Activated T-helper 9 cell treated with anti-CD3 and anti-CD28 coated beads, Interleukin-2, amount 50 U/mL, for 16 hours (primary cell): Measurements from ENCODE around the gene SOX10.

Experiments
- DNase-seq: peaks from one replicate; pipeline ENCODE4 v3.0.0-alpha.2; 2020; ENCODE audit warnings: low read depth

Gene SOX10

GRCh38 chr22:38016182-38017151 is 32.1 kb upstream of the SOX10 start:
- no peak for DNase-seq

DNA sequence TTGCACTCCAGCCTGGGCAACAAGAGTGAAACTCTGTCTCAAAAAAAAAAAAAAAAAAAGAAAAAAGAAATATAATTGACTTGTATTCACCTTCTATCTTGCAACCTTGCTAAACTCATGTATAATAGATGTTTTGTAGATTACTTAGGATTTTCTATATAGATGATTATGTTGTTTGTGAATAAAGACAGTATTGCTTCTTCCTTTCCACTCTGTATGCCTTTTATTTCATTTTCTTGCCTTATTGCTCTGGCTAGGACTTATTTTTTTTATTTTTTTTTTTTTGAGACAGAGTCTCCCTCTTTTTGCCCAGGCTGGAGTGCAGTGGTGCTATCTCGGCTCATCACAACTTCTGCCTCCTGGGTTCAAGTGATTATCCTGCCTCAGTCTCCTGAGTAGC is 29.7 kb upstream of the SOX10 start:
- no peak for DNase-seq

- DNase-seq, result no peak
Measured at GRCh38 chr22:38012604-38013072, 28.3 kb upstream of the SOX10 start.

GRCh38 chr22:38009000-38009806 is 24.8 kb upstream of the SOX10 start:
- DNase-seq, result no peak

DNA sequence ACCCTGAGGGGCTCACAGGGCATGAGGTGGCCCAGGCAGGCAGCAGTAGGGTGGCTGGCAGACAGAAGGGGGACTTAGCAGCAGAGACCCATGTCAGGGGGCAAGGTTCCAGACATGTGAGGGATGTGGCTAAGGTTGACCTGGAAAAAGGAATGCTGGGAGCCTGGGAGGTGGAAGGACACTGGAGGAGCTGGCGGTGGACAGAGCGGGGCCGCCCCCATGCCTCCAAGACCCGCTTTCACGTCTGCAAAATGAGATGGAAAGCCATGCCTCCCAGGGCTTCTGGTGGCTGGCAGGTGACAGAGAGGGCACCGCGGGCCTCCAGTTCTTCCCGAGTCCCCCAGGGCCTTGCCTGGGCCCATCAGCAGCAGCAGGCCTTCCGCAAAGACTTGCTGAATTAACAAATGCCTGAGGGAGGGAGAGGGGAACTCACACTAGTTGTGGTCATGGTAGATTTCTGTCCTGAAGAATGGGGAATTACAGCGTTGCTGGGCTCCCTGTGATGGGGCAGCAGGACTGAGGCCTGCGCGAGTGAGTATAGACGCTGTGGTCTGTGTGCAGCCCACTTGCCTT is 23.1 kb upstream of the SOX10 start:
- DNase-seq, result no peak

GRCh38 chr22:38006906-38007305 is 22.6 kb upstream of the SOX10 start:
- no peak for DNase-seq

DNA sequence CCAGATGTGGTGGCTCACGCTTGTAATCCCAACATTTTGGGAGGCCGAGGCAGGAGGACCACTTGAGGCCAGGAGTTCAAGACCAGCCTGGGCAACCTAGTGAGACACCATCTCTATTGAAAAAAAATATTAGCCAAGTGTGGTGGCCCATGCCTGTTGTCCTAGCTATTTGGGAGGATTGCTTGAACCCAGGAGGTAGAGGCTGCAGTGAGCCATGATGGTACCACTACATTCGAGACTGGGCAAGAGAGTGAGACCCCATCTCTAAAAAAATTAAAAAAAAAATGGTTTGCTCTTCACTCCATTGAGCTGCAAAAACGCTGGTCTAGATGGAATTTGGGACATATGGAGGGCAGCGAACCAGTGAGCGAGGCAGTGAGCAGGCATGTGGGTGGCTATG is 21.6 kb upstream of the SOX10 start:
- DNase-seq, result no peak

- DNase-seq, result no peak
Measured at GRCh38 chr22:37999640-38000272, 15.4 kb upstream of the SOX10 start.

- no peak for DNase-seq
Measured at GRCh38 chr22:37999236-37999635, 14.9 kb upstream of the SOX10 start.

- DNase-seq, result no peak
Measured at GRCh38 chr22:37998543-37998942, 14.2 kb upstream of the SOX10 start.

GRCh38 chr22:37996515-37997246 is 12.3 kb upstream of the SOX10 start:
- no peak for DNase-seq

DNA sequence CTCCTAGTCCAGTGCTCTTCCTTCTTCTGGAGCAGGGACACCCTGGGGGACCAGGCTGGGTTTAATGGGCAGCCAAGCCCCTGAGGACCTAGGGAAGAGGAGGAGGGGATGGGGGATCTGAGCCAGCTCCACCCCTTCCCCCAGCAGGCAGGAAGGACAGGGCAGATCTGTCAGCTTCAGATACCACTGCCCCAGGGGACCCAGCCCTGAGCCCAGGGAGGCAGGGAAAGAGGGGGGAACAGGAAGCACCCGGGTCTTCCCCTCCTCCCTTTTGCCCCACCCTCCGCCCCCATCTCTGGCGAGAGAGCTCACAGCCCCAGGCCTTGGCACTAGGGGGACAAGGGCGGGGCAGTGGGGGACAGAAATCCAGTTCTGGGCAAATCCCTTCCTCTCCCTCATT is 11.7 kb upstream of the SOX10 start:
- no peak for DNase-seq

DNA sequence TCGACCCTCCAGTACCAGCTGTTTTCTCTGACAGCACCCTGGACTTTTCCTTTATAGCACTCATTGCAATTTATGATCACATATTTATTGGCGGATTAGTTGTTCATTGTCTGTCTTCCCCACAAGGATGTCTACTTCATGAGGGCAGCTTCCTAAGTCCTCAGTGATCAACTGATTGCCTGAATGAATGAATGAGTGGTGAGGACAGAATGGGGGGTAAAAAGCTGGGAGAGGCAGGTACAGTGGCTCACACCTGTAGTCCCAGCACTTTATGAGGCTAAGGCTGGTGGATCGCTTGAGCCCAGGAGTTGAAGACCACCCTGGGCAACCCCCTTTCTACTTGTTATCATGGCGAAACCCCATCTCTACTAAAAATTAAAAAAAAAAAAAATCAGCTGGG is 11.1 kb upstream of the SOX10 start:
- DNase-seq, result no peak

DNA sequence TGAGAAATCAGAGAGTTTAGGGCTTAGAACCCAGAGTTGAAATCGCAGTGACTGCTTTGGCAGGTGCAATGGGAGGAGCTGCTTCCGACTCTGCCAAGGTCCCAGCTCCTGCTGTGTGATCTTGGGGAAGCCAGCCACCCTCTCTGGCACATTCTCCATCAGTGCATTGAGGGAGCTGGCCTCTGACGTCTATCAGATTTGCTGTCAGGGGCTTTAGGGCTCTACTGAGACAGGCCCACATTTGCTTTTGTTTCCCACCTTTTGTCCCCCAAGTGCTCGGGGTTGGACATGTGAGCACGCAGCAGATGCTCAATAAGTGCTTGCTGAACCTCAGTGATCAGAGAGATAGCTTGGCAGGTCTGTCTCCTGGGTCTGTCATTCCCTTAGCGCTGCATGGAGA is 10.6 kb upstream of the SOX10 start:
- DNase-seq, result no peak

GRCh38 chr22:37994049-37994448 is 9.7 kb upstream of the SOX10 start:
- no peak for DNase-seq

DNA sequence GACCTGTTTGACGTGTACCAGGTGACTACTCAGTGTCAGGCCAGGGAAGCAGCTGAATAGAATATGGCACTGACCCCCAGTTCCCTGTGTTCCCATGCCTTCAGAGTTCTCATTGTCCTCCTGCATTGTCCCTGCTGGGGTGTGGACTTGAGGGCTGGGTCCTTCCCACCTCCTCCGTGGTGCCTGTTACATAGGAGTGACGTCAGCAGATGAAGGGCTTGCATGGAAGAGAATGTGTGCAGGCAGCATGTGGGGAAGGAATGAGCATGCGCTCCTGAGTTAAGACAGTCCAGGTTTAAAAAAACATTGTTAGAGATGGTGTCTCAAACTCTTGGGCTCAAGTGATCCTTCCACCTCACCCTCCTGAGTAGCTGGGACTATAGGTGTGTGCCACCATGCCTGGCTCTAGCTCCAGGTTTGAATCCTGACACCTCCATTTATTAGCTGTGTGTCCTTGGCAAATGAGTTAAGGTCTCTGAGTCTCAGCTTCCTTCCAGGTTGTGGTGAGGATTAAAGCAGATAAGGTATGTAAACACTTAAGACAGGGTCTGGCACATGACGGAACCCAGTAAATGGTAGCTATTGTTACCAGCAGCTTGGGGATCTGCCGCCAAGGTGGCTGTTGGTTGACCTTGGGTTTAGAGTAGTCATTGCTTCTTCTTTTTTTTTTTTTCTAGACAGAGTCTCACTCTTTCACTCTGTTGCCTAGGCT is 7.5 kb upstream of the SOX10 start:
- no peak for DNase-seq

- no peak for DNase-seq
Measured at GRCh38 chr22:37990862-37991261, 6.5 kb upstream of the SOX10 start.

DNA sequence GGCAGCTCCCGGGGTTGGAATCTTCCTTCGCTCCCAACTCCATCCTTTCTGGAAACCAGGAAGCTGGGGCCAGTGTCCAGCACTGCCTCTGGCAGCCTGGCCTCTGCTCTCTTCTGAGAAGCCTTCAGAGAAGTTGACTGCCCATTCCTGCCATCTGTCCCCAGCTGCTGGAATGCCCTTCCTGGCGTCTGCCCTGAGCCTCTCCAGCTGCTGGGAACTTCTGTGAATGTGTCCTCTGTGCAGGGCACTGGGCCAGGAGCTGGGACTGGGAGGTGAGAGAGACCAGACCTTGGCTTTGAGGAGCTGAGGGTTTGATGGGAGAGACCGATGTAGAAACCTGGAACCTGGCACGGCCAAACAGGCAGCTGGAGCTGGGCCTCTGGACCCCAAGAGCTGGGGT is 5.9 kb upstream of the SOX10 start:
- DNase-seq, result no peak

GRCh38 chr22:37989146-37990045 is 5.0 kb upstream of the SOX10 start:
- DNase-seq, result no peak

DNA sequence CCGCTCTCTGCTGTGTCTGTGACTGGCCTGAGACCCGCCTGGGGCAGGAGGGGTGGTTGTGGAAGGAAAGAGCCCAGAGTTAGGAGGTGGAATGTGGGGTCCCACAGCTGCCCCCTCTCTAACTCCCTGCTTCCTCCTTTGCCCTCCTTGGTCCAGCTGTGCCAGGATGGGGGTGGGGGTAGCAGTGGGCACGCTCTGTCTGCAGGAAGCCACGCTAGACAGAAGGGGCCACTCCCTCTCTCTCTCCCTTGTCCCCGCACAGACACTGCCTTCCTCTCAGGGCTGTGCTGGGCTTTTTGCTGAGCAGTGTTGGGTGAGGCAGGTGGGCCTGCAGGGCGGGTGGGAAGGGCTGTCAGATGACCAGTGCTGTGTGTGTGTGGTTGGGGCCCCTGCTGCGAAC is 2.0 kb upstream of the SOX10 start:
- DNase-seq, result no peak
